NB4 (cell line): ENCODE data around the gene CHST8.

Source experiments
- MAX ChIP-seq: IDR thresholded peaks from 2 replicates; pipeline ENCODE4 v1.6.1; 2011; ENCODE audit warnings: low read depth, low read length
- MYC ChIP-seq: IDR thresholded peaks from 2 replicates; pipeline ENCODE4 v1.6.1; 2011; ENCODE audit warnings: low read depth, low read length
- POLR2A ChIP-seq: IDR thresholded peaks from 2 replicates; pipeline ENCODE4 v1.6.1; 2011; ENCODE audit warnings: mild to moderate bottlenecking; ENCODE audit not compliant: insufficient read length; ENCODE audit errors: extremely low read depth
- TF ChIP-seq, protein P1 (sequence below): IDR thresholded peaks from one replicate; pipeline ENCODE4 v1.5.1; 2012; ENCODE audit warnings: low read depth, low read length

DNA sequence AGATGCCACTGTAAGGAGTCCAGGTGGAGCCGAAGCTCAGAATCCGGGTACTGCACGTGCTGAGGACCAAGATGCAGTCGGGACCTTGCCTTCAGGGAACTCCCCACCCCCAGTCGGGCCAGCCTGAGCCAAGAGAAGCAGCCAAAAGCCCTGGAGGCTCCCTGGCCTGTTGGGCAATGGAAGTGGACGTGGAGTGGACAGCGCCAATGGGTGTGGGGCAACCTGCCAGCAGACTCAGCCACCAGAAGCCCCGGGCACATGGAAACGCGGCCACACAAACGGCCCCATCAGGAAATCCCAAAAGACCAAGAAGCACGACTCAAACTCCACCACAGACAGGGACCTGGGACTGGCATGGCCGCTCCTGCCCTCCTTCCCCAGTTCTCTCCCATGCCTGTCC is 144.9 kb downstream of the CHST8 start:
- no peak for TF ChIP-seq POLR2A
- TF ChIP-seq, protein P1, sequence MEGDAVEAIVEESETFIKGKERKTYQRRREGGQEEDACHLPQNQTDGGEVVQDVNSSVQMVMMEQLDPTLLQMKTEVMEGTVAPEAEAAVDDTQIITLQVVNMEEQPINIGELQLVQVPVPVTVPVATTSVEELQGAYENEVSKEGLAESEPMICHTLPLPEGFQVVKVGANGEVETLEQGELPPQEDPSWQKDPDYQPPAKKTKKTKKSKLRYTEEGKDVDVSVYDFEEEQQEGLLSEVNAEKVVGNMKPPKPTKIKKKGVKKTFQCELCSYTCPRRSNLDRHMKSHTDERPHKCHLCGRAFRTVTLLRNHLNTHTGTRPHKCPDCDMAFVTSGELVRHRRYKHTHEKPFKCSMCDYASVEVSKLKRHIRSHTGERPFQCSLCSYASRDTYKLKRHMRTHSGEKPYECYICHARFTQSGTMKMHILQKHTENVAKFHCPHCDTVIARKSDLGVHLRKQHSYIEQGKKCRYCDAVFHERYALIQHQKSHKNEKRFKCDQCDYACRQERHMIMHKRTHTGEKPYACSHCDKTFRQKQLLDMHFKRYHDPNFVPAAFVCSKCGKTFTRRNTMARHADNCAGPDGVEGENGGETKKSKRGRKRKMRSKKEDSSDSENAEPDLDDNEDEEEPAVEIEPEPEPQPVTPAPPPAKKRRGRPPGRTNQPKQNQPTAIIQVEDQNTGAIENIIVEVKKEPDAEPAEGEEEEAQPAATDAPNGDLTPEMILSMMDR = no peak
- TF ChIP-seq MAX = no peak
- TF ChIP-seq MYC = no peak
